ENCODE results near the gene ATP8A1.
"Not testable (repeated sequence)": the region's sequence is repeated elsewhere in the genome, so short reads cannot be mapped to it uniquely, and the experiment has no call there.

Gene ATP8A1

GRCh38 chr4:42501624-42502401 is 155.1 kb downstream of the ATP8A1 start:
- DNase-seq (ENCODE audit: low spot score), result no peak

GRCh38 chr4:42498040-42498439 is 158.9 kb downstream of the ATP8A1 start:
- DNase-seq (ENCODE audit: low spot score), result no peak

GRCh38 chr4:42497142-42497910 is 159.6 kb downstream of the ATP8A1 start:
- no peak for DNase-seq (ENCODE audit: low spot score)

- no peak for DNase-seq (ENCODE audit: low spot score)
Observed at GRCh38 chr4:42492962-42493361, 163.9 kb downstream of the ATP8A1 start.

- no peak for DNase-seq (ENCODE audit: low spot score)
Observed at GRCh38 chr4:42490015-42490414, 166.9 kb downstream of the ATP8A1 start.

GRCh38 chr4:42489095-42489494 is 167.8 kb downstream of the ATP8A1 start:
- no peak for DNase-seq (ENCODE audit: low spot score)

GRCh38 chr4:42488554-42488953 is 168.4 kb downstream of the ATP8A1 start:
- DNase-seq (ENCODE audit: low spot score), result no peak

- no peak for DNase-seq (ENCODE audit: low spot score)
Observed at GRCh38 chr4:42488114-42488513, 168.8 kb downstream of the ATP8A1 start.

GRCh38 chr4:42487230-42487629 is 169.7 kb downstream of the ATP8A1 start:
- no peak for DNase-seq (ENCODE audit: low spot score)

- DNase-seq (ENCODE audit: low spot score), result not testable (repeated sequence)
Observed at GRCh38 chr4:42486156-42486555, 170.7 kb downstream of the ATP8A1 start.

GRCh38 chr4:42484630-42485029 is 172.3 kb downstream of the ATP8A1 start:
- DNase-seq (ENCODE audit: low spot score), result no peak

- no peak for DNase-seq (ENCODE audit: low spot score)
Observed at GRCh38 chr4:42483426-42484379, 173.2 kb downstream of the ATP8A1 start.

- no peak for DNase-seq (ENCODE audit: low spot score)
Observed at GRCh38 chr4:42482516-42483327, 174.2 kb downstream of the ATP8A1 start.

- DNase-seq (ENCODE audit: low spot score), result no peak
Observed at GRCh38 chr4:42480717-42481116, 176.2 kb downstream of the ATP8A1 start.

GRCh38 chr4:42480281-42480680 is 176.6 kb downstream of the ATP8A1 start:
- no peak for DNase-seq (ENCODE audit: low spot score)

GRCh38 chr4:42478946-42479345 is 178.0 kb downstream of the ATP8A1 start:
- DNase-seq (ENCODE audit: low spot score), result no peak

- DNase-seq (ENCODE audit: low spot score), result no peak
Observed at GRCh38 chr4:42478509-42478908, 178.4 kb downstream of the ATP8A1 start.

GRCh38 chr4:42474406-42474805 is 182.5 kb downstream of the ATP8A1 start:
- DNase-seq (ENCODE audit: low spot score), result no peak

- DNase-seq (ENCODE audit: low spot score), result no peak
Observed at GRCh38 chr4:42473071-42473684, 183.7 kb downstream of the ATP8A1 start.

GRCh38 chr4:42471896-42472295 is 185.0 kb downstream of the ATP8A1 start:
- no peak for DNase-seq (ENCODE audit: low spot score)

- DNase-seq (ENCODE audit: low spot score), result no peak
Observed at GRCh38 chr4:42470023-42470422, 186.9 kb downstream of the ATP8A1 start.

Measured in CD4-positive, alpha-beta T cell treated with Interleukin-15 for 4 hours (primary cell).